CD14-positive monocyte (primary cell): ENCODE data around the gene AIRE. TPM values are rescaled to one million over a fixed set of nuclear protein-coding genes. Genes with fewer than 3 reads are reported as not detected.

ENCODE experiments used
- DNase-seq, 3 donors: peaks; one replicate each; pipeline ENCODE4 v3.0.0-alpha.2; 2011 to 2022
- H2AFZ ChIP-seq: 2 replicates; pipeline ENCODE4 v1.6.0; 2012; ENCODE audit warnings: mild to moderate bottlenecking, low read depth, low read length, inconsistent platforms; ENCODE audit not compliant: insufficient read depth, poor library complexity, severe bottlenecking
- H3K27ac ChIP-seq, 2 donors: 1 replicate in 1 of 2; 2 replicates in 1 of 2; pipeline ENCODE4 v1.5.1; 2012 to 2013; ENCODE audit warnings: low read length in 2 of 2, control low read depth in 1 of 2, inconsistent platforms in 1 of 2, low read depth in 1 of 2, mild to moderate bottlenecking in 1 of 2
- H3K27me3 ChIP-seq, 2 donors: one replicate each; pipeline versions ENCODE4 v1.6.0 to v1.6.1; 2011 to 2013; ENCODE audit warnings: low read length in 2 of 2; ENCODE audit not compliant: control insufficient read depth in 2 of 2, insufficient read depth in 2 of 2
- H3K36me3 ChIP-seq, 2 donors: replicated peaks in 1 of 2; 1 replicate in 1 of 2; 2 replicates in 1 of 2; pipeline versions ENCODE4 v1.5.1 to v1.6.1; 2012 to 2013; ENCODE audit warnings: low read length in 2 of 2, control low read depth in 1 of 2, inconsistent platforms in 1 of 2, mild to moderate bottlenecking in 1 of 2; ENCODE audit not compliant: insufficient read depth in 2 of 2, control insufficient read depth in 1 of 2
- H3K4me1 ChIP-seq, 2 donors: 1 replicate in 1 of 2; 2 replicates in 1 of 2; pipeline versions ENCODE4 v1.5.1 to v1.6.1; 2012 to 2013; ENCODE audit warnings: low read length in 2 of 2, control low read depth in 1 of 2, inconsistent platforms in 1 of 2, mild to moderate bottlenecking in 1 of 2, moderate library complexity in 1 of 2; ENCODE audit not compliant: insufficient read depth in 2 of 2, control insufficient read depth in 1 of 2
- H3K4me2 ChIP-seq: replicated peaks from 2 replicates; pipeline ENCODE3; 2012; ENCODE audit warnings: low read length, moderate library complexity, mild to moderate bottlenecking; ENCODE audit not compliant: poor library complexity, severe bottlenecking; ENCODE audit errors: extremely low read depth
- H3K4me3 ChIP-seq, 3 experiments: fragments of 200-600 bp in 1 of 3; sonication (generic) in 1 of 3; replicated peaks in 1 of 3; 1 replicate in 2 of 3; 2 replicates in 1 of 3; pipeline ENCODE4 v1.5.1; 2011 to 2013; ENCODE audit warnings: low read length in 3 of 3, mild to moderate bottlenecking in 3 of 3, control low read depth in 2 of 3, low read depth in 2 of 3, inconsistent platforms in 1 of 3, moderate library complexity in 1 of 3
- H3K79me2 ChIP-seq: 2 replicates; pipeline ENCODE4 v1.6.0; 2012; ENCODE audit warnings: mild to moderate bottlenecking, control low read depth, inconsistent platforms, low read length, moderate library complexity; ENCODE audit not compliant: insufficient read depth
- H3K9ac ChIP-seq: 2 replicates; pipeline ENCODE4 v1.6.0; 2017; ENCODE audit warnings: low read length, mild to moderate bottlenecking; ENCODE audit not compliant: insufficient read depth, poor library complexity, severe bottlenecking
- H3K9me3 ChIP-seq, 2 donors: replicated peaks in 1 of 2; 1 replicate in 1 of 2; 2 replicates in 1 of 2; pipeline versions ENCODE4 v1.5.1 to v1.6.1; 2012 to 2013; ENCODE audit warnings: low read length in 2 of 2, control low read depth in 1 of 2; ENCODE audit not compliant: control insufficient read depth in 1 of 2, insufficient read depth in 1 of 2
- H4K20me1 ChIP-seq: 2 replicates; pipeline ENCODE4 v1.6.0; 2012; ENCODE audit warnings: mild to moderate bottlenecking, low read length, control low read depth, moderate library complexity; ENCODE audit not compliant: insufficient read depth
- H3K27ac Mint-ChIP-seq, 7 donors: one replicate each; pipeline ENCODE4 v1.8.0; 2020; ENCODE audit warnings: mild to moderate bottlenecking in 7 of 7, mixed read lengths in 7 of 7, moderate library complexity in 6 of 7, inconsistent platforms in 2 of 7
- H3K27me3 Mint-ChIP-seq, 3 donors: one replicate each; pipeline ENCODE4 v1.8.0; 2021 to 2022; ENCODE audit warnings: low read depth in 3 of 3, mild to moderate bottlenecking in 3 of 3, mixed read lengths in 3 of 3, moderate library complexity in 3 of 3, inconsistent platforms in 1 of 3
- H3K36me3 Mint-ChIP-seq, 2 donors: one replicate each; pipeline ENCODE4 v1.8.0; 2020; ENCODE audit warnings: mixed read lengths in 2 of 2, inconsistent platforms in 1 of 2, mild to moderate bottlenecking in 1 of 2
- H3K4me1 Mint-ChIP-seq: one replicate; pipeline ENCODE4 v1.8.0; 2020; ENCODE audit warnings: mild to moderate bottlenecking, mixed read lengths
- H3K4me3 Mint-ChIP-seq, 2 donors: one replicate each; pipeline ENCODE4 v1.8.0; 2020; ENCODE audit warnings: mild to moderate bottlenecking in 2 of 2, mixed read lengths in 2 of 2, moderate library complexity in 1 of 2
- H3K9me3 Mint-ChIP-seq, 7 donors: one replicate each; pipeline ENCODE4 v1.8.0; 2020 to 2022; ENCODE audit warnings: mixed read lengths in 7 of 7, mild to moderate bottlenecking in 6 of 7, moderate library complexity in 6 of 7, inconsistent platforms in 2 of 7
- WGBS: methylation state at CpG from one replicate; pipeline ENCODE4 v1.1.5; 2013; ENCODE audit warnings: missing lambda C conversion rate; ENCODE audit not compliant: insufficient coverage; 5-methylcytosine and 5-hydroxymethylcytosine counted together
- intact Hi-C, 2 donors: fragments of 100-400 bp; cut with micrococcal nuclease; formaldehyde crosslinking; loops; one replicate each; pipeline versions ENCODE4 v1.15.0 to v1.15.1; 2023
- polyA plus RNA-seq, 3 donors: library from polyadenylated mRNA; depleted of rRNA in 1 of 3; unstranded in 2 of 3; stranded (reverse) in 1 of 3; fragments of 300-500 nt in 2 of 3; fragments of >200 nt in 1 of 3; fragmentation: Illumina TruSeq in 2 of 3; gene quantifications; 1 replicate in 2 of 3; 2 replicates in 1 of 3; pipeline ENCODE4 v1.2.3, GENCODE V29; 2012 to 2021
- TF ChIP-seq, protein P1 (sequence below): fragments of 200-600 bp; IDR thresholded peaks from one replicate; pipeline ENCODE4 v1.8.0; 2022; ENCODE audit warnings: antibody characterized with exemption, mild to moderate bottlenecking

Gene AIRE
- polyA plus RNA-seq, 3 donors = not detected

DNA sequence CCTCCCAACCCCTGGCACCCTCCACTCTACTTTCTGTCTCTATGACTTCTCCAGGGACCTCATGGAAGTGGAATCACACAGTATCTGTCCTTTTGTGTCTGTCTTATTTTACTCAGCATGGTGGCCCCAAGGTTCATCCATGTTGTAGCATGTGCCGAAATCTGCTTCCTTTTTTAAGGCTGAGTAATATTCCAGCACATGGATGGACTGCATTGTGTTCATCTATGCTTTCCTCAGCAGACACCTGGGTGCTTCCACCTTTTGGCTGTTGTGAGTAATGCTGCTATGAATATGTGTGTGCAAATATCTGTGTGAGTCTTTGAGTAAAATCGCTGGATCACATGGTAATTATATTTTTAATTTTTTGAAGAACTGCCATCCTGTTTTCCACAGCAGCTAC, 12.6 kb downstream of the AIRE start:
- Histone ChIP-seq H3K36me3 (no peaks in the 10 kb centered on the region), H3K4me2 (peak overlapping the region; percentile 59), H4K20me1 (peaks cover 29% of the 10 kb centered on the region), H3K4me1 (peaks cover 37 to 48% of the 10 kb centered on the region in 2 donors), H3K9me3 (no peaks in the 10 kb centered on the region), H3K4me3 (peak overlapping the region in 1 of 3 experiments; percentile 47), H3K27me3 (peaks cover 0 to 2% of the 10 kb centered on the region in 2 donors), H3K9ac (no peak overlapping the region), H3K27ac (peak overlapping the region; percentile 13 to 51), H3K79me2 (peaks cover 31% of the 10 kb centered on the region), H2AFZ (peak overlapping the region; percentile 56)
- peaks cover 0 to under 1% of the 10 kb centered on the region in 2 donors for H3K36me3 Mint-ChIP-seq
- H3K27ac Mint-ChIP-seq = peak overlapping the region; percentile 54 to 92 (median 77)
- no peaks in the 10 kb centered on the region for H3K9me3 Mint-ChIP-seq
- DNase-seq = peak in 2 of 3 donors; percentile 16 to 44
- intact Hi-C loops = no loop called here
- TF ChIP-seq, protein P1, sequence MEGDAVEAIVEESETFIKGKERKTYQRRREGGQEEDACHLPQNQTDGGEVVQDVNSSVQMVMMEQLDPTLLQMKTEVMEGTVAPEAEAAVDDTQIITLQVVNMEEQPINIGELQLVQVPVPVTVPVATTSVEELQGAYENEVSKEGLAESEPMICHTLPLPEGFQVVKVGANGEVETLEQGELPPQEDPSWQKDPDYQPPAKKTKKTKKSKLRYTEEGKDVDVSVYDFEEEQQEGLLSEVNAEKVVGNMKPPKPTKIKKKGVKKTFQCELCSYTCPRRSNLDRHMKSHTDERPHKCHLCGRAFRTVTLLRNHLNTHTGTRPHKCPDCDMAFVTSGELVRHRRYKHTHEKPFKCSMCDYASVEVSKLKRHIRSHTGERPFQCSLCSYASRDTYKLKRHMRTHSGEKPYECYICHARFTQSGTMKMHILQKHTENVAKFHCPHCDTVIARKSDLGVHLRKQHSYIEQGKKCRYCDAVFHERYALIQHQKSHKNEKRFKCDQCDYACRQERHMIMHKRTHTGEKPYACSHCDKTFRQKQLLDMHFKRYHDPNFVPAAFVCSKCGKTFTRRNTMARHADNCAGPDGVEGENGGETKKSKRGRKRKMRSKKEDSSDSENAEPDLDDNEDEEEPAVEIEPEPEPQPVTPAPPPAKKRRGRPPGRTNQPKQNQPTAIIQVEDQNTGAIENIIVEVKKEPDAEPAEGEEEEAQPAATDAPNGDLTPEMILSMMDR = no peak
- 100% methylated on average over 1 of the region's 2 CpGs for WGBS
- H3K4me1 Mint-ChIP-seq = peaks cover 39% of the 10 kb centered on the region
- H3K27me3 Mint-ChIP-seq = peaks cover 2 to 11% (median 4%) of the 10 kb centered on the region in 3 donors
- peak overlapping the region; percentile 66 to 76 for H3K4me3 Mint-ChIP-seq

DNA sequence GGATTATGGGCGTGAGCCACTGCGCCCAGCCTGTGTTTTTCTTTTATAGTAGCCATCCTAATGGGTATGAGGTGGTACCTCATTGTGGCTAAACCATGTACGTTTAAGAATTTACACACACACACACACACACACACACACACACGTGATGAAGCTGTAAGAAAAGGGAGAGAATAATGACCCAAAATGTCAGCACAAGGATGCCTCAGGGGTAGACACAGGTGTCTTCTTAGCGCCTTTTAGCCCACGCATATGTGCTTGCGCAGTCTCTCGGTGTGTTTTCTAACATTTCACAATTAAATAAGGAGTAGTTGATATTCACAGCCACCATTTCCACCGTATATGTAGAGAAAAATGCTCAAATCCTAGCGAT, 13.4 kb downstream of the AIRE start:
- H3K27me3 Mint-ChIP-seq = peaks cover 2 to 11% (median 4%) of the 10 kb centered on the region in 3 donors
- Histone ChIP-seq H3K79me2 (peaks cover 38% of the 10 kb centered on the region), H2AFZ (peak overlapping the region; percentile 76), H3K4me3 (peak overlapping the region; percentile 58 to 85 (median 64)), H4K20me1 (peaks cover 37% of the 10 kb centered on the region), H3K9me3 (no peaks in the 10 kb centered on the region), H3K36me3 (no peaks in the 10 kb centered on the region), H3K27ac (peak overlapping the region; percentile 82 to 85), H3K27me3 (peaks cover 0 to 2% of the 10 kb centered on the region in 2 donors), H3K9ac (peak overlapping the region; percentile 84), H3K4me1 (peaks cover 37 to 48% of the 10 kb centered on the region in 2 donors), H3K4me2 (peak overlapping the region; percentile 97)
- no peak for DNase-seq
- H3K4me3 Mint-ChIP-seq = peak overlapping the region; percentile 81 to 90
- TF ChIP-seq, protein P1 = no peak
- peaks cover 43% of the 10 kb centered on the region for H3K4me1 Mint-ChIP-seq
- no peaks in the 10 kb centered on the region for H3K9me3 Mint-ChIP-seq
- WGBS = 0% methylated on average over 1 of the region's 10 CpGs
- intact Hi-C loops = no loop called here
- H3K27ac Mint-ChIP-seq = peak overlapping the region; percentile 89 to 93 (median 90)
- H3K36me3 Mint-ChIP-seq = peaks cover 3% of the 10 kb centered on the region in 2 donors
